ENCODE results near the gene ZNF41. TPM values are rescaled to one million over a fixed set of nuclear protein-coding genes. Genes with fewer than 3 reads are reported as not detected.

Gene ZNF41
- total and polyA plus RNA-seq, 2 of the 8 experiments (the other 6 are each of a cell fraction or from before 2014, with no cell fraction given) = 1.8 to 5.3 TPM

DNA sequence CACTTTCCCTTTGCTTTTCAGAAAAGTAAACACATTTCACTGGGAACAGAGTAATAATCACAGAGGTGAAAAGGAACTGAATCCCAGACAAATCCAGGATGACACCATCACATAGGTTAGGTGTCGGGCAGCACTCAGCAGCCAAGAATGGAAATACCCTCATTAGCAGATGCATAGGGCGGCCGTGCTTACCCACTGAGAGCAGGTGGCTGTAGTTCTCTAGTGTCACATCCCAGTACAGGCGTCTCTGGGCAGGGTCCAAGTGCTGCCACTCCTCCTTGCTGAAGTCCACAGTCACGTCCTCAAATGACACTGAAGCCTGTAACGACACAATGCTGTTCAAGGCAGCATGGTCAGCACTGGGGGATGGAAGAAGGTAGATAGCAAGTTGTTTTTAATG is 26.9 kb downstream of the ZNF41 start:
- Histone ChIP-seq H3K27ac (ENCODE audit: low read depth, low read length) (no peak overlapping the region), H3K23me2 (ENCODE audit: low read depth, low read length) (no peaks in the 10 kb centered on the region), H2BK15ac (ENCODE audit: low read length) (no peak overlapping the region), H3K4ac (replicated peaks; ENCODE audit: insufficient read length, low read depth, low read length) (no peak overlapping the region), H3K4me2 (ENCODE audit: insufficient read depth in 1 of 2, low read depth in 2 of 2, low read length in 2 of 2) (peak overlapping the region in 1 of 2 experiments; percentile 21; a peak in 1 of 4 replicates), H2BK12ac (ENCODE audit: low read depth, low read length) (no peak overlapping the region), H3K9me3 (ENCODE audit: insufficient read depth in 2 of 2, low read depth in 1 of 2, low read length in 1 of 2) (no peaks in the 10 kb centered on the region), H3K56ac (replicated peaks; ENCODE audit: insufficient read length, low read depth, low read length) (no peak overlapping the region), H4K8ac (ENCODE audit: extremely low read depth, insufficient read depth, low read length) (no peak overlapping the region), H2BK120ac (replicated peaks; ENCODE audit: low read depth, low read length) (no peak overlapping the region), H3K23ac (ENCODE audit: insufficient read length) (no peak overlapping the region), H2AFZ (ENCODE audit: low read length) (no peak overlapping the region), H3K79me2 (ENCODE audit: control insufficient read depth in 1 of 2, insufficient read depth in 2 of 2, low read length in 2 of 2) (no peaks in the 10 kb centered on the region), H2BK5ac (ENCODE audit: low read depth, low read length) (no peak overlapping the region), H3K36me3 (ENCODE audit: control insufficient read depth in 2 of 4, insufficient read depth in 4 of 4, low read length in 3 of 4) (peaks cover 0 to 3% (median 0%) of the 10 kb centered on the region in 4 experiments; a peak in 1 of 8 replicates), H2BK20ac (ENCODE audit: low read length) (no peak overlapping the region), H3K4me1 (replicated peaks in 1 of 4; ENCODE audit: control insufficient read depth in 3 of 4, insufficient read depth in 4 of 4, low read length in 3 of 4) (no peaks in the 10 kb centered on the region; a peak in 1 of 7 replicates), H2AK5ac (ENCODE audit: low read depth, low read length) (no peak overlapping the region), H3K18ac (ENCODE audit: extremely low read depth, low read length) (no peak overlapping the region), H4K5ac (ENCODE audit: insufficient read length, low read depth, low read length) (no peak overlapping the region), H3K14ac (ENCODE audit: insufficient read length) (no peak overlapping the region), H3K4me3 (ENCODE audit: extremely low read depth in 1 of 4, insufficient read depth in 2 of 4, low read depth in 3 of 4, low read length in 4 of 4) (no peak overlapping the region), H3K79me1 (ENCODE audit: low read depth, low read length) (no peaks in the 10 kb centered on the region), H3K27me3 (replicated peaks in 1 of 4; ENCODE audit: control insufficient read depth in 3 of 4, extremely low read depth in 1 of 4, insufficient read depth in 3 of 4, low read length in 3 of 4) (no peaks in the 10 kb centered on the region), H3K9ac (replicated peaks in 1 of 4; ENCODE audit: extremely low read depth in 1 of 4, low read depth in 3 of 4, low read length in 3 of 4) (no peak overlapping the region), H4K91ac (replicated peaks; ENCODE audit: insufficient read length, low read length) (no peak overlapping the region), H4K20me1 (replicated peaks in 1 of 2; ENCODE audit: control insufficient read depth in 1 of 2, insufficient read depth in 2 of 2, low read length in 2 of 2) (no peaks in the 10 kb centered on the region)
- ChIA-PET POLR2A (ENCODE audit: partially characterized antibody) (no interaction called here), CTCF (ENCODE audit: partially characterized antibody) (no interaction called here)
- WGBS, 2 experiments (ENCODE audit: extremely low coverage in 1 of 2, insufficient coverage in 1 of 2, insufficient read length in 1 of 2, insufficient replicate concordance in 2 of 2, low coverage in 1 of 2, low lambda C conversion rate in 2 of 2, missing lambda C conversion rate in 1 of 2) = 83% methylated on average over 6 of the region's 6 CpGs; no CpG with 5 or more reads in 1 of the 2 experiments
- DNase-seq (ENCODE audit: low read depth in 1 of 2, low spot score in 2 of 2) = no peak
- peak; percentile 83 for FAIRE-seq
- TF ChIP-seq MAX (IDR thresholded peaks at IDR 0.05) (peak; percentile 34; the same call in 1 of the 2 replicates), HDAC6 (IDR thresholded peaks at IDR 0.05; ENCODE audit: low read depth, low read length) (no peak)

All from H1 (cell line).